ENCODE measurements around the gene STAG1. TPM values are rescaled to one million over a fixed set of nuclear protein-coding genes. Genes with fewer than 3 reads are reported as not detected.

Gene STAG1
- total and polyA plus RNA-seq, 2 experiments from 2014 or later, result 9.0 to 21.9 TPM

GRCh38 chr3:136664771-136665170, 87.4 kb downstream of the STAG1 start (continued):
- TF ChIP-seq REST (IDR thresholded peaks at IDR 0.05; ENCODE audit: unreplicated experiment), result no peak

GRCh38 chr3:136661282-136661681, 90.9 kb downstream of the STAG1 start:
- H3K4me1 Mint-ChIP-seq, result peaks cover 19% of the 10 kb centered on the region
- Histone ChIP-seq H3K36me3 (ENCODE audit: insufficient read depth) (no peaks in the 10 kb centered on the region), H3K4me2 (no peak overlapping the region), H3K9me2 (ENCODE audit: insufficient read depth) (no peaks in the 10 kb centered on the region), H3K27ac (ENCODE audit: low read depth) (no peak overlapping the region), H3K79me2 (replicated peaks; ENCODE audit: insufficient read depth) (peaks cover 85% of the 10 kb centered on the region), H3K4me1 (ENCODE audit: insufficient read depth) (peaks cover 12% of the 10 kb centered on the region; the same call in 1 of the 2 replicates), H3F3A (replicated peaks; ENCODE audit: low read depth) (no peaks in the 10 kb centered on the region), H3K27me3 (ENCODE audit: insufficient read depth) (no peaks in the 10 kb centered on the region), H3K4me3 (no peak overlapping the region), H2AFZ (no peak overlapping the region), H4K20me1 (replicated peaks; ENCODE audit: insufficient read depth) (no peaks in the 10 kb centered on the region; the same call in 1 of the 2 replicates)
- no peak for ATAC-seq
- H3K4me3 Mint-ChIP-seq, result no peak overlapping the region
- DNase-seq (ENCODE audit: low spot score), result no peak
- no peaks in the 10 kb centered on the region for H3K36me3 Mint-ChIP-seq (ENCODE audit: low read depth)
- peaks cover 2% of the 10 kb centered on the region for H3K27me3 Mint-ChIP-seq (ENCODE audit: insufficient read depth, low read depth, poor library complexity)
- H3K27ac Mint-ChIP-seq, result no peak overlapping the region
- no peaks in the 10 kb centered on the region for H3K9me3 Mint-ChIP-seq
- TF ChIP-seq ZNF331 (CRISPR knock-in tag; IDR thresholded peaks at IDR 0.05; ENCODE audit: low read depth), result no peak
- TF ChIP-seq ETS1 (IDR thresholded peaks at IDR 0.05), result no peak
- TF ChIP-seq STAT1 (IDR thresholded peaks at IDR 0.05; ENCODE audit: unreplicated experiment), result no peak
- TF ChIP-seq EZH2phosphoT487 (IDR thresholded peaks at IDR 0.05; ENCODE audit: unreplicated experiment), result no peak
- no peak for TF ChIP-seq CTCF (conservative IDR thresholded peaks at IDR 0.05; ENCODE audit: low read depth in 2 of 2)
- TF ChIP-seq POLR2AphosphoS5 (IDR thresholded peaks at IDR 0.05; ENCODE audit: low read depth), result no peak
- no peak for TF ChIP-seq CREB1 (CRISPR knock-in tag; IDR thresholded peaks at IDR 0.05; ENCODE audit: low read depth)
- TF ChIP-seq JUNB (IDR thresholded peaks at IDR 0.05; ENCODE audit: unreplicated experiment), result no peak
- no peak for TF ChIP-seq ZNF462 (CRISPR knock-in tag; IDR thresholded peaks at IDR 0.05)
- no peak for TF ChIP-seq EZH2 (IDR thresholded peaks at IDR 0.05; ENCODE audit: low read depth, unreplicated experiment)
